NCI-H345 treated with DMSO at 0.1 percent for 48 hours (cell line): ENCODE measurements around the gene DNAJC8.

Experiments
- DNase-seq: peaks from one replicate; lab custom pipeline; 2025; ENCODE audit not compliant: unreplicated experiment; lab: John Stamatoyannopoulos, UW

The DNAJC8 gene

DNA sequence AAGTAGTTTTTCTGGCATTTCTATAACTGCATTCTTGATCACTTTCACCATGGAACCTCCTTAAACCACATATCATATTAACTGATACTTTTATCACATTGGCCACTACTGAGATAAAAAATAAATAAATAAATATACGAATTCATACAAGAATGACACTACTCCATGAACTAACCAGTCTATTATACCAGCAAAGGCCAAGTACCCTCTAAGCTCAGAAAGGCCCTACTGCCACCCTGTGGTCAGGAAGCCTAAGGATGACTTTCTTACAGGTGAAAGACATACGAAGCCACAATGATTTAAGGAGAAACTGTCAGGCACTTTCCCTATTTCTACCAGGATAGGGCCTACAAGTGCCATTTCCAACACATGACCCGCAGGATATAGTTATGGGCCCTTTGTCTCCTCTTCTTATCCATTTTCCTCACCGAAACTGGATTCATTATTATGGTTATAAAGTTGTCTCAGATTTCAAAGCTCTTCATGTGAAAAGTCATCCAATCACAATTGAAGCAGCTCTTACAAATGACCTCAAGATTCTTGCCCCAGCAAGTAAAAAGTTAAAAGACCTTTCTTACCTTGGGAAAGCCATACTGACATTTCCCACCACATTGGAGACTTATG, 23.9 kb downstream of the DNAJC8 start:
- no peak for DNase-seq

DNA sequence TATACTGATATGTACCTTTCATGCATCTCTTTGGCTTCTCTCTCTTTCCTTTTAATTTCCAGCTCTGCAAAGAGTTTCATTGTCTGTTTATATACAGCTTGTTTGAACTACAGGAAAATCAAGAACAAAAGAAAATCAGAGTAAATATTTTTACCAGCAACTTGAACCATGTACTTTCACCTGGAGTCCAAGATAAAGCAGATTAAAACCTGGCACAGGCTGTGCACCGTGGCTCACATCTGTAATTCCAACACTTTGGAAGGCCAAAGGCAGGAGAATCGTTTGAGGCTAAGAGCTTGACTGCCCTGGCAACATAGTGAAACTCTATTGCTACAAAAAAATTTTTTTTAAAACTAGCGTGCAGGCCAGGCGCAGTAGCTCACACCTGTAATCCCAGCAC, 27.6 kb downstream of the DNAJC8 start:
- no peak for DNase-seq

GRCh38 chr1:28200234-28200873, 32.5 kb downstream of the DNAJC8 start:
- no peak for DNase-seq

DNA sequence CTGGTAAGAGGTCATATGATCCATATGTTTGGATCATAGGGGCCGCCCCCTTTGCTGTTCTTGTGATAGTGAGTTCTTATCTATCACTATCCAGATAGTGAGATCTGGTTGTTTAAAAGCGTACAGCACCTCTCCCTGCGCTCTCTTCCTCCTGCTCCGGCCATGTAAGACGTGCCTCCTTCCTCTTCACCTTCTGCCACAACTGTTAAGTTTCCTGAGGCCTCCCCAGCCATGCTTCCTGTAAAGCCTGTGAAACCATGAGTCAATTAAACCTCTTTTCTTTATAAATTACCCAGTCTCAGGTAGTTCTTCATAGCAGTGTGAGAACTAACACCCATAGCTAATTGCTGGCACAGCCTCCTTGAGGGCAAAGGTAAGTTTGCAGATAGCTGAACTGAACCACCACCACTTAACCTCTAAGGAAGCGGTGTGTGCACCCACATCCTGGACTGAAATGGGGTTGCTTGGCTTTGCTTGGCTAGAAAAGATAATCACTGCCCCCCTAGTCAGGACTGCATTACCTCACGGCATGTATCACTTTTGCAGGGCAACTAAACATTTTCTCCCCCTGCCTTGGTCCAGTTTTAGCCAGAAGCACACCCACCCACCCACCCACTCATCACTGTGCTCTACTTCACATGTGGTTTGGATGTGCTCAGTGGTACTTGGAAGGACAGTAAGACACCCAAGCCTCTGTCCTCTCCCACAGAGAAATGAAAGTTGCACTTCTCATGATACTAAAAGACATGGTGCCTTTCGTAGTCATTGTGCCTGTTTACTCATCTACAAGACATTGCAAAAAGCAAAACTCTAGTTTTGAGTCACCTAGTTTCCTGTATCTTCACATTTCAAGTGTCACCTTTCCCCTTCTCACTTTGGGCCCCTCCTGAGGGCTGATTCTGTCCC, 33.2 kb downstream of the DNAJC8 start:
- DNase-seq = no peak

DNA sequence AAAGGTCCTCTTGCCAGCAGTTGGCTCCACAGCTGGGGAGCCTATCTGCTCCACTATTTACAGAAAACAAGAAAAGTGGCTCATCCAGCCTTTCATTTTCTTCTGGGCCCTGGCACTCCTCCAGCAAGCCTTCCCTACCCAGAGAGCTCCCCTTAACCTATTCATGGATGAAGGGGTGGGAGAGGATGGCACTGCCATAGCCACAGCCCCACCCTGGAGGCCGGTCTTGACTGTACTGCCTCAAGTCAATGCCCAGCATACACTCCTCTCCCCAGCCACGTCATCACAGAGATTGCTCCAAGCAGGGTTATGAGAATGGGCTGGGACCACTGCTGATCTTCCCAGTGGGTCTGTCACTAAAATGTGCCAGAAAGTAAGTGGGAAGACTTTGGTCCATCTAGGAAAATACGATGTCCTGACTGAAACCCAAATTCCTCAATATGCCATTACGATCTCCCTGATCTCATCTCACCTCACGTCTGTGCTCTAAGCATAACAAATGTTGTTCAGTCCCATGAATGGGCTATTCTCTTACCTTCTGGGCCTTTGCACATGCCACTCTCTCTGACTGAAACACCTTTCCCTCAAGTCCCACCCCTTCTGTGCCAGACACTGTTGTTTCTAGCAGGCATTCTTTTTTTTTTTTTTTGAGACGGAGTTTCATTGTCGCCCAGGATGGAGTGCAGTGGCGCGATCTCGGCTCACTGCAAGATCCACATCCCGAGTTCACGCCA, 35.0 kb downstream of the DNAJC8 start:
- no peak for DNase-seq

GRCh38 chr1:28196330-28196729, 36.5 kb downstream of the DNAJC8 start:
- DNase-seq = no peak

DNA sequence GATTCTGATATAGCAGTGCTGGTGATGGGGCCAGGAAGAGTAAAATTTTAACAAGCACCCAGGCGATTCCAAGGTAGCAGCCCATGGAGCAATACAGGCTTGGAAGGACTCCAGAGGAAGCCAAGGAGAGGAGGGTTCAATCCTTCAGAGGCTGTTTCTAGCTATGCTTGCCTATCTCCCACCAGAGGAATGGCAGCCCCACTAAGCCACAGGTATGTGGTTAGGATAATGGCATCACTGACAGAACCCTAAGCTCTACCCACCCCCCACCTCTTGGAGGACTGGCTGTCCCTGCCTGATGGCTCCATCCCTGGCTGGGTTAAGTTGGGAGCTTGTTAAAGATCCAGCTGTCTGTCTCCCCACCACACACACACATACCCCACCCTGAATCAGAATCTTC, 37.0 kb downstream of the DNAJC8 start:
- DNase-seq = no peak

DNA sequence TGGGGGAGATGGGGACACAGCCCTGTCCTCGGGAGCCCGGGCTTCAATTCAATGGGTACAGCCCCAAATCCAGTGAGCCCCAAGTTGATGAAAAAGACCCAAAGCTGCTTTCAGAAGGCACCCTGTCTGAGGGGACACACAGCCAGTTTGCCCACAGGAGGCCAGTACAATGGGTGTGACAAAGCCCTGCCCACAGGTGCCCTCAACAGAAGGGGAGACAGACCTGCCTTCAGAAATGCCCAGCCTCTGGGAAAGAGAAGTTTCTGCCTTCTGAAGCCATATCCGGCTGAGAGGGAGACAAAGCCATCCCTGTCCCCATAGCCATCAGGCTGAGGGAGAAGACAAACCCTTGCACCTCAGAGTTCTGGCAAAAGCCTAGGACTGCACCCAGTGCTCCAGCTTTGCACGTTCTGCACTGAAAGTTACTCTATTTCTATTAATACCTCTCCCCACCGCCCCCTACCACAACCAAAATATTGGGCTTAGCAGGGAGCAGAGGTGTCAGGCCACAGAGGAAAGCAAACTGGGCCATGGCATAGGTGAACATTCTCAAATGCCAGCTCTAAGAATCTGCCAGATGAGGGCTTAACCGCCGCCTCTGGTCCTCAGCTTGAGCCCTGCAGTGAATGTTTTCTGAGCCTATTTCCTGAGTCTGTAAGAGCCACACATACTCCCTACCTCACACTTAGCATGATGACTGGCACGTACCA, 38.3 kb downstream of the DNAJC8 start:
- DNase-seq = no peak

DNA sequence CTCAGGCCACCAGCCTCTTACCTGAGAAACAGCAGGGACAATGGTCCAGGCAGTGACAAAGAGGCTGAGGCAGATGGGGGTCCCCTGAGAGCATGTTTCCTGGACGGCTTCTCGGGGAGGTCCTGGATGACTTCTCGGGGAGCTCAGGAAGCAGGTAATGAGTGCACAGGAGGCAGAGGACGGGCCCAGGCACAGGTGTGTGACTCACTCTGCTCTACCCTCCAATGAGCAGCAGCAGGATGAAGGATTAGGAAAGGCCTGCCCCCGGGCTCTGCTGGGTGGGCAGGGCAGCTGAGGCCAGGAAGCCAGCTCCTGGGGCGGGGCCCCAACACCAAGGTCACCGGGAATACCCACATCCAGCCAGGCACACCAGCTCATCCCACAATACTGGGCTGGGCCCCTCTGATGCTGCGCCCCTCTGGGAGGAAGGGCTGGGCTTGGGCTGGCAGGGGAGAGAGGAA, 39.1 kb downstream of the DNAJC8 start:
- DNase-seq = no peak

DNA sequence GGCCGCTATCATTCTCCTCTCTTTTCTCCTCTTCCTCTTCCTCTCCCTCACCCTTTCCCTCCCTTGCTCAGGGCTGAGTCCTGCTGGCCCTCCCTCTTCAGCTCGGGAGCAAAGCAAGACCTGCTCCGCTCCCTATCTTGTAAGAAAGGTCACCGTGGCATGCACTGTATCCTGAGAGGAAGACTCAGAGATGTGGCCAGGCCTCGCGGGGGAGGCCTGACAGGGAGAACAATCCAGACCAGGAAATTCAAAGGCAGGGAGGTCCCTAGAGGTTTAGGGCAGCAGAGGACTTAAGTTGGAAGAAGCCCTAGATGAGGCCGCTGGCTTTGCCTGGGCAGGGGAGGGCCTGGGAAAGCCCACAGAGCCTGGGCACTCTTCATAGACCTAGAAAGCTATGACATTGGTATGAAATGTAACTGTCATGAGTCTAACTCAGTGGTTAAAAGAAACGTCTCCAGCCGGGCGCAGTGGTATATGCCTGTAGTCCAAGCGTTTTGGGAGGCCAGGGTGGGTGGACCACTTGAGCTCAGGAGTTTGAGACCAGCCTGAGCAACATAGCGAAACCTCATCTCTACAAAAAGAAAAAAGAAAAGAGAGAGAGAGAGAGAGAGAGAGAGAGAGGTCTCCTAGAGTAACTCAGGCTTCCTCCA, 41.7 kb downstream of the DNAJC8 start:
- DNase-seq = no peak

DNA sequence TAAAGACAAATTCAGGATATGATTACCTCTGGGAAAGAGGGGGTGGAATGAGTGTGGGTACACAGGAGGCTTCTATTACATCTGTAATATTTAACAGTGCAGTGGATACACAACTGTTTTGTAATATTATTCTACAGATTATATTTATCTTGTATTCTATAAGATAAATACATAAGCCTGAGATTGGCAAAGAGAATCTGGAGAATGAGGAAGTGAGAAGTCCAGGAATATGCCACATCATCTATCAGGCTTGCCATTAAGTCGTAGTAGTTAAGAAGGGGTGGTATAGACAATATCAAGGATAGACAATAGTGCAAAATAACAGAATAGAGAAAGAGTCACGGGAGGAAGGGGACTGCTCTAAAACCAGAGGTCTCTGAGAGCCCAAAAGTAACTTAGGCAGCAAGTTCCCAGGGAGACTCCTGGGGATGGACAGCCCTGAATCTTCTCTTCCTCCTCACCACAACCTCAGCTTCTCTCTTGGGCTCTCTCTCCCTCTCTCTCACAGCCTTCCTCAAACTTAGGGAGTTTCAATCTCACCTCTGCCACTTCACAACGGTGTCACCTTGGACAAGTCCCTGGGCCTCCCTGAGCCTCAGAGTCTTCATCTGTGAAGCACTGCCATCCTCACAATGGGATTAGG, 42.4 kb downstream of the DNAJC8 start:
- no peak for DNase-seq

DNA sequence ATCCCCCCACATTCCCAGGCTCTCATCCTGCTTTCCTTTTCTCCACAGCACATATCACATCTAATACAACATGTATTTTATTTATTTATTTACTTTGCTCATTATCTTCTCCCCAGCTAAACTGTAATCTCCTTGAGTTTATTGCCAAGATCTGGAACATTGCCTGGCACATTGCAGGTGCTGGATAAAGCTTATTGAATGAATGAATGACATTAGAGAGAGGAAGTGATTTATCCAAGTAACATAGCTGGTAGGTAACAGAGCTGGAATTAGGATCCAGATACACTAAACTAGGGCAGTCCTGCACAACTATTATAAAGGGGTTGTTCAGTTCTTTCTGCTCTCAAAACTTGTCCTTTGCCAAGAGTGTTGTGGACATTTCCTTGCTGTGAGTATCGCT, 47.8 kb downstream of the DNAJC8 start:
- DNase-seq = no peak

DNA sequence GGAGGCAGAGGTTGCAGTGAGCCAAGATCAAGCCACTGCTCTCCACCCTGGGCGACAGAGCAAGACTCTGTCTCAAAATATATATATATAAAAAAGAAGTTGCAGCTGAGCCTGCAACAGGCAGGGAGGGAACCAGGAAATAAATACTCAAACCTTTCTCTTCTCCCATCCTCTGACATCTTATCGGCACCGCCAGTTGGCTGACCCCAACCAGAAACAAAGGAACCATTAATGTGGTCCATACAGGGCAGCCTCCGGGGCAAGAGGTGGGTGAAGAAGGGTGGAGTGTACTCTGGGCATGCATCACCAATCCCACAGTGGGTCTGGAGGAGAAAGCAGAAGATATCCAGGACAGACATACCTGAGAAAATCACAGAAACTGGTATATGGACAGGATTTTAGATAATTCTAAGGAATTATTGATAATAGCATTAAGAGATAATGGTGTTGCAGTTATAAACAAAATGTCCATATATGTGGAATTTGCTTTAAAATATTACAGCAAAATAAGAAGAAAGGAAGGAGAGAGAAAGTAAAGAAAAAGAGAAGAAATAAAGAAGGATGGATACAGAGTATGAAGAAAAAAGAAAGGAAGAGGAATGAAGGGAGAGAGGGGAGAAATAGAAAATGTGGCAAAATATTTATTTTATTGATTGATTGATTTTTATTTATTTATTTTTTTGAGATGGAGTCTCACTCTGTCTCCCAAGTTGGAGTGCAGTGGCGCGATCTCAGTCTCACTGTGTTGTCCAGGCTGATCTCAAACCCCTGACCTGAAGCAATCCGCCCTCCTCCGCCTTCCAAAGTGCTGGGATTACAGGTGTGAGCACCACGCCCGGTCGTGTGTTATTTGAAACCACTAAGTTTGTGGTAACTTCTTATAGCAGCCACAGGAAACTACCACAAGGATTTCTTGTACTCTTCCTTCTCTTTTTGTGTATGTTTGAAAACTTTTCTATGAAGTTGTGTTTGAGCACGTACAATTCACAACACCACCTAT, 52.2 kb downstream of the DNAJC8 start:
- no peak for DNase-seq

GRCh38 chr1:28178690-28179485, 53.9 kb downstream of the DNAJC8 start:
- DNase-seq = no peak

DNA sequence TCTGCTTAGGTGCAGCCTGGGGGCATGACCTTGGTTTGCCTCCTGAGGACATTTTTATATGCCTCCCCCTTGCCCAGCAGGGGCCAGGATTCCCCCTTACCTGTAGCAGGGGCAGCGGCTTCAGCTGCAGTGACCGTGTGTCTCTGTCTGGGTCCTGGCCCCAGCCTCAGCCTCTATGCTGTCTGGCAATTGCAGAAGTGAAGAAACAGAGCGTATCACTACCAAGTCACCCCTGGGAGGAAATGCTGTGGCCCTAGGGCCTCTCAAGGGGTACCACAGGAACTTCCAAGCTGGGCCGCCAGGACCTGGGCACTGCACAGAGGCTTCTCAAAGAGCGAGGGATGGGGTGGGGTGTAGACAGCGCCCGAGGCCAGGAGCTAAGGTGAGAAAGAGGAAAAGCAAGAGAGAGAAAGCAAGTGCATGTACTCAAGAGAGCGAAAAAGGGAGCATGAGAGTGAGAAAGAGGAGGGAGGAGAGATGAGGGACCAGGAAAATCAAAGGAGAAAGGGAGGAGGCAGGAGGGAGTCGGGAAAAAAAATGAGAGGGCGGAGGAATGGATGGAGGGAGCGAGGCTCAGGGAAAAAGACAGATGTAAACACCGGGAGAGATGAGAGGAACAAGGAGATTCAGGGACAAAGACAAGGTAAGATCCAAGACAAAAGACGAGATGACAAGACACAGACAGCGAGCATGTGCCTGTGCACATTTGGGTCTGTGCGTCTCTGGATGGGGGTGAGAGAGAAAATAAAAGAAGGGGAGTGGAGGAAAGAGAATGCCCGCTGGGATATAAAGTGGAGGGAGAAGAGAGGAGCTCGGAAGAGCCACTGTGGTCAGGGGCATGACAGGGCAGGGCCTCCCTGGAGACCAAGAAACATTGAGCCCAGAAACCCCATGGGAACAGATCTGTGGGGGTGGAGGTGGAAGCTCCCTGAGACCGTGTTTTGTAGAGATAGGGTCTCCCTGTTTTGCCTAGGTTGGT, 56.0 kb downstream of the DNAJC8 start, which contains the start of gene PTAFR:
Gene PTAFR, minus strand, starts transcription at position 199 of the 979 bp plus-strand sequence. CDS start 25,669 bp downstream, outside the sequence.
- no peak for DNase-seq

DNA sequence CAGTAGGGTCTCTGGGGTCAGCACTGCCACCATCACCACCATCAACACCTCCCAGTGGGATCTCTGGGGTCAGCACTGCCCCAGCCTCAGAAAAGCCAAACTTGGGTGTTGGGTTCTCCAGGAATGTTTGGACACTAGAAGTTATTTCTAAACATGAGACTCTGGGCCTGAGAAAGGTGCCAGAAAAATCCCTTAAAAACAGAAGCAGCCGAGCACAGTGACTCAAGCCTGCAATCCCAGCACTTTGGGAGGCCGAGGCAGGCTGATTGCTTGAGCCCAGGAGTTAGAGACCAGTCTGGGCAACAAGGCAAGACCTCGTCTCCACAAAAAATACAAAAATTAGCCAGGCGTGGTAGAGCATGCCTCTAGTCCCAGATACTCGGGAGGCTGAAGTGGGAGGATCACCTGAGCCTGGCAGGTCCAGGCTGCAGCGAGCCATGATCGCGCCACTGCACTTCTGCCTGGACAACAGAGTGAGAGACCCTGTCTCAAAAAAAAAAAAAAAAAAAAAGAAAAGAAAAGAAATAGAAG, 56.8 kb downstream of the DNAJC8 start:
- no peak for DNase-seq
